Inflammatory macrophage treated with lipopolysaccharide for 4 hours (primary cell): Measurements from ENCODE around the gene TCERG1L.
"Not testable (repeated sequence)": the region's sequence is repeated elsewhere in the genome, so short reads cannot be mapped to it uniquely, and the experiment has no call there.

Source experiments
- DNase-seq: peaks from one replicate; pipeline ENCODE4 v3.0.0-alpha.2; 2020

Gene TCERG1L, protein sequence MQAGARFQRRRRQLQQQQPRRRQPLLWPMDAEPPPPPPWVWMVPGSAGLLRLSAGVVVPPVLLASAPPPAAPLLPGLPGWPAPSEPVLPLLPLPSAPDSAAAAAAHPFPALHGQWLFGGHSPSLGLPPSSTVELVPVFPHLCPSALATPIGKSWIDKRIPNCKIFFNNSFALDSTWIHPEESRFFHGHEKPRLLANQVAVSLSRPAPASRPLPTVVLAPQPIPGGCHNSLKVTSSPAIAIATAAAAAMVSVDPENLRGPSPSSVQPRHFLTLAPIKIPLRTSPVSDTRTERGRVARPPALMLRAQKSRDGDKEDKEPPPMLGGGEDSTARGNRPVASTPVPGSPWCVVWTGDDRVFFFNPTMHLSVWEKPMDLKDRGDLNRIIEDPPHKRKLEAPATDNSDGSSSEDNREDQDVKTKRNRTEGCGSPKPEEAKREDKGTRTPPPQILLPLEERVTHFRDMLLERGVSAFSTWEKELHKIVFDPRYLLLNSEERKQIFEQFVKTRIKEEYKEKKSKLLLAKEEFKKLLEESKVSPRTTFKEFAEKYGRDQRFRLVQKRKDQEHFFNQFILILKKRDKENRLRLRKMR

DNA sequence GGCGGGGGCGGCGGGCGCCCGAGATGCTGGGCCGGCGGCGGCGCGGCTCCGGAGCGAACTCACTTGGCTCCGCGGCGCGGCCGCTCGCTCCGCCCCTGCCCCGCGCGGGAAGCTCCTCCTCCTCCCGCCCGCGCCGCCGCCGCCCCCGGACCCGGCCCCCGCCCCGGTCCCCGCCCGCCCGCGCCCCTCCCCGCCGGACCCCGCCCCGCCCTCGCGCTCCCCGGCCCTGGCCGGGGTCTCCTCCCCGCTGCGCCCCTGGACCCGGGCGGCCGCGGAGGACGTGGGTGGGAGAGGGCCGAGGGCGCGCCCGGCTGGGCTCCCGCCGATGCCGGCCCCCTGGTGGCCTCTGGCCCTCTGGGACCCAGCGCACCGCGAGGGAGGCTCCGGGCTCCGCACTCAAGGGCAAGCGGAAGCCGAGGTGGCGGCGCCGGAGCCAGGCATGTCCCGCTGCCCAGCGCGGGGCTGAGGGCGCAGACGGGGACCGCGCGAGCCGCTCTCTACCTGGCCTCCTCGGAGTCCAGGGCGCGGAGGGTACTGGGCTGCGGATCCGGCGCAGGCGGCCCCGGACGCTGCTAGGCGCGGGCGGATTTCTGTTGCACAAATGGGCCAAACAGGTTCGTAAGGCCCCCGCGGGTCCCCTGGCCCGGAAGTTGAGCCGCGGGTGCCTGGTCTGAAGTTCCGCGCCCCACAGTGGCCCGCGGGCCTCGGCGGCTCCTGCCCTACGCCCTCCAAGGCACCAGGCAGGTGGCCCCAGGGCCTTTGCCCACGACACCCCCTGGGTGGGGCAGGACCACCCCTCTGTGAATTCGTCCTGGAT is at the start of gene TCERG1L:
Gene TCERG1L, minus strand, starts transcription at position 61 of the 817 bp plus-strand sequence. CDS start 86 bp downstream, outside the sequence.
- DNase-seq = no peak

DNA sequence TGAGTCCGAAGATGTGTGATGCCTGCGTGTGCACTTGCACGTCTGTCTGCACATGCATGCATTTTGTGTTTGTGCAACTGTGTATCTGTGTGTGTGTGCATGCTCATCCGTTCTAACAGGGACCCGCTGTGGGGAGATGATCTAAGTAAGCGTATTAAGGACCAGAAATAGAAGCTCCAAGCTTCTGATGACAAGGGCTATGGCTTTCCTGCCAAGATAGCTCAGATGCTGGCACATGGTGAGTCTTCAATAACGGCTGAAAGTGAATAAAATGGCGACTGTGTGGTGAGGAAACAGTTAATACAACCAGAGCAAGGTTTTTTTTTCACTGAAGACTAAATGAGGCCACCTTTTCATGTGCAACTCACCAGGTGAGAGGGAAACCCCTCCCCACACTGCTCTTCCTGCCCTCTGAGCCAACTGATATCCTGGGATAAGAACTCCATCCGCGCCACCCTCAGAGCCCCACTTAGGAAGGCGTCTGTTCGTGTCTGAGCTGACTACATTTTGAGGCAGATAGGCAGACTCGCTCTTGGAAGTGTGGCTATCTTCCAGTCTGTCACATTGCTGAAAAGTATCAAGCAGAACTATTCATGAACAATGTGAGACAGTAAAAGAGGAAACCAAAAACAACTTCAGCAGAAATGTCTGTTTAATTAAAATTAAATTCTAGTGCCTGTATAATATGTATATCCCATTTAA is 47.4 kb upstream of the TCERG1L start:
- no peak for DNase-seq

DNA sequence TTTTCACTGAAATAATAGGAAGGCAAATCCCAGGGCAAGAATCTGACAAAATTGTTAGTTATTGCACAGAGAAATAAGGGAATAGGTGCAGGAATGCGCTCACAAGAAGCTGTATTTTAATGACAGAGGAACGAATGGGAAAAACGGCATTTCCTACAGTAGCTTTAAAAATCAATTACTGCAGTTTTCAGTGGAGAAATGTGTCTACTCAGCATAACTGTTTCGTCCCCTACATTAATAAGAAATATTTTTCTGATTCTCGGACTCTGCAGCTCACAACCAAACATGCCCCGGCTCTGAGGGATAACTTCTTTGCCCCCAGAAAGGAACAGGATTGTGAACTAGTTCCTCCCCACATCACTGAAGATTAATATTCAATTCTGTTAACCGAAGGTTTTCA is 44.9 kb upstream of the TCERG1L start:
- DNase-seq = no peak

DNA sequence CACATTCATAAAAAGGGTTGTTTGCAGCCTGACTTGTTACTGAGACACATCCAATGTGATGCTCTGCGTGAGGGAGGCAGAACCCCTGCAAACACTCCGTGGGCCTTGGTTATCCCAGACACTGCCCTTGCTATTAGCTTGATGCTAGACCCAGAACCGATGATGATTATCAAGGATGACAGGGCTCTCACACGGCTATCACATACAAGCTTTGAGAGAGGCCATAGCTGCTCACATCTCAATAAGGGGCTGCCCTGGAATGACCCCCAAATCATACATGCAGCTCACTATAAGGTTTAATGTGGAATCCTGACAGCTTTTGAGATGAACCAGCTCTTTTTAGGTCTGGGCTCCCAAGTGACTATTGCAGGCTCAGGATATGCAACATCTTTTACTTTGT is 44.4 kb upstream of the TCERG1L start:
- DNase-seq = no peak

DNA sequence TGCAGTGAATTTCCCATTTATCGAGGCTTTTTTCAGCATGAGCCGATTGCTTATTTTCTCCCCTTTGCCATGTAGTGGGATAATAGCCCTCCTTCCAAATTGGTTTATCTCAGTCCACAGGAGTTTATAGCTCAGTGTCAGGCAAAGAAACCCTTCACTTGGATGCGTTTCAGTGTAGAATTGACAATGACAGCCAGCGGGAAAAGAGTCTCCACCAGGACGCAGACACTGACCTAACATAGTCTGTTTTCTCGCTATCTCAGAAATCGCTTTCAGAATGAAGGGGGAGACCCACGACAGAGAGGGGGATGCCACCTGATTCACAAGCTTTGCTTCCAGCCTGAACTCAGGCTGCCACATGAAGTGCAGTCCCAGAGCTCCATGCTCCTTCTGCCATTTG is 43.5 kb upstream of the TCERG1L start:
- no peak for DNase-seq

DNA sequence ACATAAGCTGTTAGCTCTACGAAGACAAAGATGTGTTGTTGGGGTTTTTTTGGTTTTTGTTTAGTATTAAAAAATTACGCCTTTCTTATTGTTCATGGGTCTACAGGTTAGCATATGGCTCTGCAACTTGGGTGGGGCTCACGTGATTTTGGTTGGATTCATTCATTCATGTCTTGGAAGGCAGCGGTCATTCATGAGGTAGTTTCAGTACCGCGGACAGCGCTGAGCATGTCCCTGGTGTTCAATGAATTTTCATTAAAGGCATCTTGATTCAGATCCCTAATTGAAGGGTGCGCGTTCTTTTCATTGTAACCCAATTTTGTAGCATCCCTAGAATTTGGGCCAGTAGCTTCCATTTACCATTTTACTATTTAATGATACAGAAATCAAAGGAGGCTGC is 42.9 kb upstream of the TCERG1L start:
- DNase-seq = no peak

DNA sequence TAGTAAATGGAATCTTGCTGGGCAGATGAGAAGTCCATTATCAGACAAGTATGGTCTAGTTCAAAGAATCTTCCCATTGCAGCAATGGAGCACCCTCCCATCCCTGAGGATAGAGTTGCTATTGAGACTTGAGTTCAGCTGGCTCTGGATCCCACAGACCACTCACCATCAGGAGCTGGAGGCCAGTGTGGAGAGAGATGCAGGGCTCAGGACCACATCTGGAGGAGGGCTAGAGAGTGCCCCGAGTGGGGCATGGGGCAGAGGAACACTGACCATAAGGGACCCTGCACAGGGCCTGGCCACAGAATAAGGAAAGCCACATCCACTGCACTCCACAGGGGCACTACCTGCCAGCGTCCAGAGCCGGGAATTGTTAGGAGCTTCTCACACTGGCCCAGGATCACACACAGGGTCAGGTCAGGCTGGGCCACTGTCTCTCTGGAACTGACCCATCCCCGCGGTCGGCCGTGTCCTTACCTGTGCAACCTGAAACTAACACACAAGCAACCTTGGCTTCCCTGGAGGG is 41.3 kb upstream of the TCERG1L start:
- no peak for DNase-seq

DNA sequence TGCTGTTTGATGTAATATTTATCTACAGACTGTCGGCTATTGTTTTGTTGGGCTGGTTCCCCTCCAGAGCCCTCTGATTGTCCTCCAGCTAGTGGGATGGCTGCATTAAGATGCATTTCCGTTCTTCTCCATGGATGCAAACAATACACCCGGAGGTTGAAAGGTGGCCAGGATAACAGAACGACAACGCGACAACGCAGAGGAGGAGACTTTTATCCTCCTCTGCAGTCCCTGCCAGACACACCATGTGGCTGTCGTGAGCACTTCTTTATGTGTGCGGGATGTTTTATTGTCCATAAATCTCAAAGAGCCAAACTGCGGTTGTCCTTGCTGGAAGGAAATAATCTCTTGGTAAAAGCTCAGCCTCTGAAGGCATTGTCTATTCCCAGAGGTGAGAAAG is 39.1 kb upstream of the TCERG1L start:
- no peak for DNase-seq

DNA sequence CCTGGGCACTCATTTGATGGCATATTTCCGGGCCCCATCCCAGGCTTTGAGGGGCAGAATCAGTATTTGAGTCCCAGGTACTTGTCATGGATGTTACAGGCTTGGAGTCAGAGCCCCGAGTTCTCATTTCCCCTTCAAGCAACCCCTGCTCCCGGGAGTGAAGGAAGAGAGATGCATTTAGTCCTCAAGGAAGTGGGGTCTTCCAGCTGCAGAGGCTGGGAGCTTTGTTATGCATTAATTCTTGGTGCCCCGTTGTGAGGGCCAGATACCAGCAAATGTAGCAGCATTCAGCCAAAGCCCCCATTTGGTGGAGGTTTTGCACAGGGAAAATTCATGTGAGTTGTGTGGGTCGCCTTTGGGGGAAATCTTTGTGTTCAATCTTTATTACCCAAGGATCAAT is 38.7 kb upstream of the TCERG1L start:
- DNase-seq = no peak

DNA sequence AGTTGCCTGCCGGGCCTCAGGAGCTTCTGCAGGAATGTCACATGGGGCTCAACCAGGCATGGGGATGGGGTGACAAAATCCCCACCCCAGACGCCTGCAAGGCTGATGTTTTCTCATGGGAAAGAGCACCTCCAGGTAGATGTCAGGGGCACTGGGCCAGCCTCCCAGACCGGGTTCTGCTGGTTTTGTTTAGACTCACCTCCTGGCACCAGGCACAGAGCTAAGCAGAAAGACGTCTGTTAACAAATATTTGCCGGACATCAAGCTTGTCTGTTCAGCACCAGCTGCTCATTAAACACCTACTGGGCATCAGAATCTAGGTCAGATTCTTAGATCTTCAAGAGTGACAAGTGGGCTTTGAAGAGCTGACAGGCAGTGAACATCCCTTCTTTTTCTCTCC is 34.9 kb upstream of the TCERG1L start:
- DNase-seq = no peak

DNA sequence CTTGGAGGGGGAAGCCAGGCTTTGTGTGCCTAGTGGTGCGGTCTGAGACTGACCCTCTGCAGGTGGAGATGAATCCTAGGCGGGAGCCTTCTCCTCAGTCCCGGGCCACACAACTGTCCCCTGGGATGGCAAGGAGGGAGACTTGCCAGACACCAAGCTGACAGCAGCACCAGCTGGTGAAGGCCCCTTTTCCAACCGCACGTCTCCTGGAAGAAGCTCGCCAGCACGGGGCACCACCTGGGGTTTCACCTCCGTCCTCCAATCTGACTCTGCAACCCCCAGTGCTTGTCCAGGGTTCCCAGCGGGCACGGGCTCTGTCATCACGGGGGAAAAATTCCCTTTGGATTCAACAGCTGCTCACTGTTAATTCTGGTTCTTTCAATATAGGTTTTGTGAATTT is 34.2 kb upstream of the TCERG1L start:
- no peak for DNase-seq

DNA sequence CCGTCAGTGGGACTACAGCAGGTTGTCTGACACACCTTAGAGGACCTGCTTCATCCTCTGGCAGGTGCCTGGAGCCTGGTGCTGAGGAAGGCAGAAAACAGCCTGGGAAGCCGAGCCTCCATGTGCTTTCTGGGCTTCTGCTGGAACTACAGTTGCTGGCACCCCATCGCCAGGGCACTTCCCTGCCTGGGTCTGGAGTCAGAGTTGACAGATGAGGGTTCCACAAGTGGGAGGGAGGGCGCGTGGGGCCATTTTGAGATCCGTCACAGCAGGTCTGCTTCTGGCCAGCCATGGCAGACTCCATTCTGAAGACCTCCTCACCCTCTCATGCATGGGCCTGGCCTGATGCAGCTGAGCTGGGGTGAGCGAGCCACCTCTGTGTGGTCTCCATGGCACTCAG is 33.2 kb upstream of the TCERG1L start:
- no peak for DNase-seq

DNA sequence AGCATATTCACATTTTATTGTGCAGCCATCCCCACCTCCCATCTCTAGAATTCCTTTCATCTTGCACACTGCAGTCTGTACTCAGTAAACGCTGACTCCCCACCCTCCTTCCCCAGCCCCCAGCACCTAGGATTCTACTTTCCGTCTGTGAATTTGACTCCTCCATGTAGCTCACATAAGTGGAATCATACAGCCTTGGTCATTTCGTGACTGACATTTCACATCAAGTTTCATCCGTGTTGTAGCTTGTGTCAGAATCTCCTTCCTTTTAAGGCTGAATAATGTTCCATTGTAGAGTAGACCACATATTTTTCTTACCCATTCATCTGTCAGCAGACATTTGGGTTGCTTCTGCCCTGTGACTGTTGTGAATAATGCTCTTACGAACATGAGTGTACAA is 26.2 kb upstream of the TCERG1L start:
- DNase-seq = no peak

DNA sequence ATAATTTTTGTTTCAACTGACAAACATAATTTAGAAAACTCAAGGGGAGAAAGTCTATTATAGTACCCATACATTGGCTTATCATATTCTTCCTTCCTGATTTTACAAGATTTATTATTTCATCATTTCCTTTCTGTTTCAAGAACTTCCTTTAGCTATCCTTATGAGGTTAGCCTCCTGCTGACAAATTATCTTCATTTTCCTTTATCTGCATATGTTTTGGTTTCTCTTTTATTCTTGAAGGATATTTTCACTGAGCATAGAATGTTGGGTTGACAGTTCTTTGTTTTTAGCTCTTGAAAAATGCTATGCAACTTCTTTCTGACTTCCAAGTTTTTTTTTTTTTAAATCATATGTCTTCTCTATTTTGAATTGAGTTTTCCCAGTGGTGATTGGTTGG is 21.3 kb upstream of the TCERG1L start:
- no peak for DNase-seq

DNA sequence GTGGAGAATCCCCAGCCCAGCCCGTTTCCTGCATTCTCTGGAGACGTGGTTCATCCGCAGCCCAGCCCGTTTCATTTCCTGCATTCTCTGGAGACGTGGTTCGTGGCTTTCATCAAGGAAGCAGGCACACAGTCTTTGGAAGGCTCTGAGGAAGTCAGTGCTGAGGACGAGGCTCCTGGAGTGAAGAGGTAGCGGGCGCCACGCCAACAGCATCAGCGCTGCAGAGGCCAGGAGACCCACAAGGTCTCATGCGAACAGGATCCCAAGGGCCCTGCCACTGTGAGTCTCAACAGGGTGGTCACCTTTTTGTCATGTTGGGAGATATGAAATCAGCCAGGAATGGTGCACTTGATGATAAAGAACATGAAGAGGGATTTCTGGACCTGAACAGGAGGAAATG is 12.4 kb upstream of the TCERG1L start:
- no peak for DNase-seq

DNA sequence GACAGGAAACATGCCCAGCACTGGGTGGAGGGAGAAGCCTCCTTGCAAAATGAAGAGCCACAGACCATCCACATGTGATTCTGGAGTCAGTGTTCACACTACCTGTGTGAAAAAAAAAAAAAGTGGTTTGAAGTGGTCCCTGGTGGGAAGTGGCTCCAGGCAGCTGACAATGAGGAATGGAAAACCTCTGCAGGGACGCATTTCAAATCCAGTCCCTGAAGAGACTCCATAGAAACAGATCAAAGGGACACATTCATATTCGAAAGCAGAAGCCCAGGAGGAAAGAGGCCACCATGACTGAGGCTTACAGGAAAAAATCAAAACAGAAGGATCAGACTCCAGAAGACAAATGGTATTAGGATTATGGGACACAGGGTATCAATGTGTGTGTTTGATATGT is 11.5 kb upstream of the TCERG1L start:
- no peak for DNase-seq

DNA sequence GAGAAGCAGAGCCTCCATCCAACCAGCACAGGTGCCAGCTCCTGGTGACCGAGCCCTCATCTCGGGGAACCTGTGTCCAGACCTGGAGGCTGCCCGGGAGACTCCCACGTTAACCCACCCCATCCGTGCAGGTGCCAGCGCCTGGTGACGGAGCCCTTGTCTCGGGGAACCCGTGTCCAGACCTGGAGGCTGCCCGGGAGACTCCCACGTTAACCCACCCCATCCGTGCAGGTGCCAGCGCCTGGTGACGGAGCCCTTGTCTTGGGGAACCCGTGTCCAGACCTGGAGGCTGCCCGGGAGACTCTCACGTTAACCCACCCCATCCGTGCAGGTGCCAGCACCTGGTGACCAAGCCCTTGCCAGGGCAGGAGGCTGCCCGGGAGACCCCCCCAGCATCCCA is 11.1 kb upstream of the TCERG1L start:
- not testable (repeated sequence) for DNase-seq

DNA sequence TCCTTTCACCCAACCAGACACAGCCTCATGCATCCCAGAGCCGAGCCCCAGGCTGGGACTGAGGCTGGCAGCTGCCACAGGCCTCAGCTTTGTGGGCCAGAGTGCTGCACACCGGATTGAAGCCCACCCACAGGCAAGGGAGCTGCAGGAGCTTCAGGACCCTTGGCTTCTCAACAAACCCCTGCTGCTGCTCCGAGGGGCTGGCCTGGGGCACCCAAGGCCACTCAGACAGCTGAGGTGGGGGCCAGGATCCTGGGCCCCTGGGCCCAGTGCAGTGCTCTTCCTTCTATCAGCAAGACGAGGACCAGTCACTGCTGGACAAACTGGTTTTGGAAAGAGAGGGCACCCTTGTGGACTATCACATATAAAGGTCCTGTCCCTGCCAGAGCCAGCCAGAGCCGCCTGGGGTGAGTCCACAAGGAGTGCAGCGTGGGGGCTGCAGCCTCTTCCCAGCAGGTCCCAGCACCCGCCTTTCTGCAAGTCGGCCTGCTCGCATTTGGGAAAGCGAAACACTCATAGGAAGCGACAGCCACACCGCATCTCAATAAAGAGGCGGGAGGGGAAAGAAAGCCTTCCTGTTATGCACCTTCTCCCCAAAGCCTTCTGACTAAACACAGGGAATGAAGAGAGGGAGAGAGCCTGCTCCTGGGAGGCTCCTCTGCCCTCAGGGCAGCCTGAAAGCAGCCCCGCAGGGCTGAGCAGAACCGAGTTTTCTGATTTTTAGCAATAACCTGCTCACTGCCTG is 9.5 kb upstream of the TCERG1L start:
- DNase-seq = no peak

DNA sequence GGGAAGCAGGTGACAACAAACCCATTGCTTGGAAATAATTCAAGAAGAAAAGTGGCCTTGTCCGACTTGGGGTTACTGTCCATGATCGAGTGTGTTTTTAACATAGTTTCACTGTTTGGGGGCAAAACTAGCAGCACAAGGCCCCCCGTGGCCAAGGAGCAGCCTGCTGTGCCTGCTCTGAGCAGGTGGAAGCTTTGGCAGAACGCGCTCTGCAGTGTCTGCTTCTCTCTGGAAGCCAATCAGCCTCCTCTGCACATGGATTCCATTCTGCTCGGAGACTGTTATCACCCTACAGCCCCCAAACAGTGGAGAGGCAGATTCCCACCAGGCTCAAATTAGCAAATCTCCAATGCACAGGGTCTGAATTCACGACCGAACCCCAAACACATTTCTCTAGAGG is 7.3 kb upstream of the TCERG1L start:
- no peak for DNase-seq

DNA sequence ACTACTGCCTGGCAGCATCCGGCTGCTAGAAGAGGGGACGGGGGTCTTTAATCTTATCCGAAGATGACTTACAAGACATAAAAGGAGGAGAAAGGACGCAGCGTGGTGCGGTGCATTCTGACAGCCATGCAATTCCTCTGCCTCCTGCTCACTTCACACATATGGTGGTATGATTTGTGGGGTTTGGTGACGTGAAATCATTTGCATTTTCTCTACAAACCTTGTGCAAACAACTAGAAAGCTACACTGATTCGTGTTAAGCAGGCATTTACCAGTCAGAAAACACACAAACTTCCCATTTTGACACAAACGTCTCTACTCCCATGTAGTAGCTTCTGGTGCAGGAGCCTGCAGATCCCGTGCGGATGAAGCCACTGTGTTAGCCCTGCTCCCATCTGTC is 6.8 kb upstream of the TCERG1L start:
- no peak for DNase-seq

DNA sequence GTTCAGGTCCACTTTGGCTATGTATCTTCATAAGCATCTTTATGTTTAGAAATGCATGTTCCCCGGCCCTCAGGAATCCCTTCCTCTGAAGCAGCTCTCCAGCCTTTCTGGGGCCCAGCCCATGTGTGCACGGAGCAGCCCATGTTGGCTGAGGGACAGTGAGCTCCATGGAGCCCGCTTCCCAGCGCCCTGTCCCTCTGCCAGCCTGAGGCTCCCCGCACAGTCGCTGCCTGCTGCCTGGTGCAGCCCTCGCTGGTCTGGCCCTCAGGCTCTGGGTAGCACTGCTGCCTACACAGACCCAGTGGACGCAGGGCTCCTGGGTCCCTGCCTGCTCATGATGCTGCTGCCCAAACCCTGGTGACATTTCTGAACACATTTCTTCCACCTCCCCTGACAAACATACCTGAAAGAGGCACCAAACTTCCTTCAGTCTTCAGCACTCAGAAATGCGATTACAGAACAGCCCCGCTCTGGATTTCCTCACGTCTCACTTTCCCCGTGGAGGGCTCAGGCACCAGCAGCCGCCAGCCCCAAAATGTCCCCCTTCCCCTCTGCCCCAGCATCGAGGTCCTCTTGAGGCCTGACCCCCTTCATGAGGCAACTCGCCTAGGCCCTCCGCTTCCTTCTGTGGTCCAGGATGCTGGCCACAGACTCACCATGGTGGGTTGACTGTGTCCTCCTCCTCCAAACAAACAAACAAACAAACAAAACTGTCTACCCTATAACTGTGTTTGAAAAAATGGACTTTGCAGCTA is 5.0 kb upstream of the TCERG1L start:
- DNase-seq = no peak

DNA sequence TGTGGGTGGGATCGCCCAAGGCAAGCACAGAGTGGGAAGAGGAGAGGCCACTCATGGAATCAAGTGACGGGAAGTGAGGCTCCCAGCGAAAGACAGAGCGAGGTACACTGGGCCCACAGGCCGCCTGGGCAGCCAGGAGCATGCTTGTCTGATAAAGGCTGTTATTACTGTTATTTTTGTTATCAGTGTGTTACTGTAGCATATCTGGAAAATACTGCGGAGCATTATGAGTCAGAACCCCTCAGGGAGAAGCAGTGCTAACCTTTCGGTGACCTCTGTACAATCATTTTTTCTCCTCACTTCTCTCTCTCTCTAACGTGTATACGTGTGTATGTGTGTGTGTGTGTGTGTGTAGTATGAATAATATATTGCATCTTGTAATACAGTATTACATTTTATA is 3.8 kb upstream of the TCERG1L start:
- no peak for DNase-seq
